HG03520 (cell line): ENCODE results near the gene IL25.
"Not testable (repeated sequence)": the region's sequence is repeated elsewhere in the genome, so short reads cannot be mapped to it uniquely, and the experiment has no call there.

ENCODE experiments used
- ATAC-seq: cut with Tn5 transposase; IDR thresholded peaks from one replicate; pipeline ENCODE4 v1.9.1; 2021; ENCODE audit warnings: mild to moderate bottlenecking, moderate library complexity; ENCODE audit not compliant: unreplicated experiment

IL25 gene

DNA sequence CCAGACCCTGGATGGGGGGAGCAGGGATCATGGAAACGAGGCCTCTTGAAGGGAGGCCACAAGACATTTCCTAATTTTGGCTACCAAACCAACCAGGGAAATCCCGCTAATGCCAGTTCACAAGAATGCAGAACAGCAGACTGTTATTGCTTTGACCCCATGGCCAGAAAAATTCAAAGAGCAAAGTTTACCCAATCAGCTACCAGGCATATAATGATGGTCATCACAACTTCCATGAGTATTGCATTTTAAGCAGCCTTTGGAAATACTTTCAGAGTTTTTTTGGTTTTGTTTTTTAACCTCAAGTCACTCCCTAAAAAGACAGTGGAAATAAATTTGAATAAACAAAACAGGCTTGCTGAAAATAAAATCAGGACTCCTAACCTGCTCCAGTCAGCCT is at the start of gene IL25:
Gene IL25 (plus strand): TSS at position 301 of the 400 bp plus-strand sequence.
- no peak for ATAC-seq

DNA sequence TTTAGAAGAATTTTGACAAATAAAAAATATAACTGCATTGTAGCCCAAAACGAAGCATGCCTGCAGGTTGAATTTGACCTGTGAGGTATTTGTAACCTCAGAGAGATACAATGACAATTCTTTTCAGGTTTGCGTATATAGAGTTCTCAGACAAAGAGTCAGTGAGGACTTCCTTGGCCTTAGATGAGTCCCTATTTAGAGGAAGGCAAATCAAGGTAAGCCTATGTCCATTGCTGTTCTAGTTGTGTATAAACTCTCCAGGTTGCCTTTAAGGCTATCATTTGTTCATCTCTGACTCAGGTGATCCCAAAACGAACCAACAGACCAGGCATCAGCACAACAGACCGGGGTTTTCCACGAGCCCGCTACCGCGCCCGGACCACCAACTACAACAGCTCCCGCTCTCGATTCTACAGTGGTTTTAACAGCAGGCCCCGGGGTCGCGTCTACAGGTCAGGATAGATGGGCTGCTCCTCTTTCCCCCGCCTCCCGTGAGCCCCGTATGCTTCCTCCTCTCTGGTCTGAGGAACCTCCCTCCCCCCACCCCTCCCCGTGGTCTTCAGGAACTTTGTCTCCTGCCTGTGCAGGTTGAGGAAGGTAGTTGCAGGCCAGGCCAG is 48.7 kb upstream of the IL25 start:
- no peak for ATAC-seq

DNA sequence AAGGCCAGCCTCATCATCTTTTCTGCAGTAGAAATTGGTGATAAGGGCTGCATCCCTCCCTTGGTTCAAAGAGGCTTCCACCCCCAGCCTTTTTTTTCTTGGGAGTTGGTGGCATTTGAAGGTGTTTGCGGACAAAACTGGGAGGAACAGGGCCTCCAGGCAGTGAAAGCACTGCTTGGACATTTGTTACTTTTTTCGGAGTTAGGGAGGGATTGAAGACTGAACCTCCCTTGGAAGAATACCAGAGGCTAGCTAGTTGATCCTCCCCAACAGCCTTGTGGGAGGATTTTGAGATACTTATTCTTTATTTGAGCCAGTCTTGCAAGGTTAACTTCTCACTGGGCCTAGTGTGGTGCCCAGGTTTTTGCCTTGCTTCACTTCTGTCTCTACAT is 48.2 kb upstream of the IL25 start:
- no peak for ATAC-seq

DNA sequence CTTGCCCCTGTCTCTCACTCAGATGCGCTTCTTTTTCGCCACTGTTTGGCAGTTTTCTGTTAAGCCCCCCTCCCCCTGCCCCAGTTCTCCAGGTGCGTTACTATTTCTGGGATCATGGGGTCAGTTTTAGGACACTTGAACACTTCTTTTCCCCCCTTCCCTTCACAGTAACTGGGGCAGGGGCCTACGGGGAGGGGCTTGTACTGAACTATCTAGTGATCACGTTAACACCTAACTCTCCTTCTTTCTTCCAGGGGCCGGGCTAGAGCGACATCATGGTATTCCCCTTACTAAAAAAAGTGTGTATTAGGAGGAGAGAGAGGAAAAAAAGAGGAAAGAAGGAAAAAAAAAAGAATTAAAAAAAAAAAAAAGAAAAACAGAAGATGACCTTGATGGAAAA is 47.6 kb upstream of the IL25 start:
- ATAC-seq = no peak

DNA sequence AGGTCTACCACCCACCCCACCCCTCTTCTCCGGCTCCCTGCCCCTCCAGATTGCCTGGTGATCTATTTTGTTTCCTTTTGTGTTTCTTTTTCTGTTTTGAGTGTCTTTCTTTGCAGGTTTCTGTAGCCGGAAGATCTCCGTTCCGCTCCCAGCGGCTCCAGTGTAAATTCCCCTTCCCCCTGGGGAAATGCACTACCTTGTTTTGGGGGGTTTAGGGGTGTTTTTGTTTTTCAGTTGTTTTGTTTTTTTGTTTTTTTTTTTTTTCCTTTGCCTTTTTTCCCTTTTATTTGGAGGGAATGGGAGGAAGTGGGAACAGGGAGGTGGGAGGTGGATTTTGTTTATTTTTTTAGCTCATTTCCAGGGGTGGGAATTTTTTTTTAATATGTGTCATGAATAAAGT is 46.9 kb upstream of the IL25 start:
- ATAC-seq = not testable (repeated sequence)

DNA sequence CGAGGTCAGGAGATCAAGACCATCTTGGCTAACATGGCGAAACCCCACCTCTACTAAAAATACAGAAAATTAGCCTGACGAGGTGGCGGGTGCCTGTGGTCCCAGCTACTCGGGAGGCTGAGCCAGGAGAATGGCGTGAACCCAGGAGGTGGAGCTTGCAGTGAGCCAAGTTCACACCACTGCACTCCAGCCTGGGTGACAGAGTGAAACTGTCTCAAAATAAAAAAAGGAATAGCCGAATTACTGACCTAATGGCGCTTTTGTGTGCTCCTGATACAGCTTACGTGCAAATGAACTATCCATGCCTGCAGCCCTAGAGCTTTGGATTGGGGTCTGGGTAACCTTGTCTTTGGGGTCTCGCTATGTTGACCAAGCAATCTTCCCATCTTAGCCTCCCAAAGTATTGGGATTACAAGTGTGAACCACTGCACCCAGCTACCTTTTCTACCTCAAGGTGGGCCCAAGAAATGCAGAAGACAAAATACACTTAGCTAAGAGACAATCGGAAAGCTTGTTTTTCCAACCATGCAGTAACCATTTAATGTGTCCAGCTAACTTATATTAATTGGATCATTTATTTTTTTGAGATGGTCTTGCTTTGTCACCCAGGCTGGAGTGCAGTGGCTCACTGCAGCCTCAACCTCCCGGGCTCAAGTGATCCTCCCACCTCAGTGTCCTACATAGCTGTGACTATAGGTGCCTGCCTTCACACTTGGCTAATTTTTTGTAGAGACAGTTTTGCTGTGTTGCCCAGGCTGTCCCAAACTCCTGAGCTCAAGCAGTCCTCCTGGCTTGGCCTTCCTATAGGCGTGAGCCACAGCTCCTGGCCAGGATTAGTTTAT is 45.9 kb upstream of the IL25 start:
- ATAC-seq = no peak

DNA sequence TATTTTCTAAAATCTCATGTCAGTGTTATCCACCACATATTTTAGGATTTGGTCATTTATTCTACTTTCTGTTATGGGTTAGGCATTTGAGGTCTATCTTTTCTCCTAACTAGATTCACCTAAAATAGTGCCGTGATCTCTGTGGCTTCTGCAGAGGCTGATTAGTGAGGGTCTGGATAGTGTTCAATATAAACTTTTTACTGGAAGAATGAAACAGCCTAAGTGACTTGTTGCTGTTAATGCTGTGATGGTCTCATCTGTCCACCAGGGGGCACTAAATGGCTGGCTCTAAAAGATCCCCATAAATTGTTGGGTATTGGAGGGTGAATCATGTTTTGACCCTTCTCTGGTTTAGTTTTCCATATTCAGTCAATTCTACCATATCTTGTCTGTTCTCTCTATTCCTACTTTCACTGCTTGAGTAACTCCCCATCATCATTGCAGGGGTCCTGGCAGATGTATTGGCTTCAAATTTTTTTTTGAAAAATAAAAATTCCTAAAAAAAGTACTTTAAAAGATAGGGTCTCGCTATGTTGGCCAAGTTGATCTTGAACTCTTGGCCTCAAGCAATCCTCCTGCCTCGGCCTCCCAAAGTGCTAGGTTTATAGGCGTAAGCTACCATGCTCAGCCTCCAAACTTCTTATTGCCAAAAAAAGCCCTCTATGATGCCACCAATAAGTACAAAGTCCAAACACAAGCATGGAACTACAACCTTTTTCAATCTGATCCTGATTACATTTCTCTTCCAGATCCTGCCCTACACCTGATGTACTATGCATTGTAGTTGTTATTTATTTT is 44.5 kb upstream of the IL25 start:
- no peak for ATAC-seq

DNA sequence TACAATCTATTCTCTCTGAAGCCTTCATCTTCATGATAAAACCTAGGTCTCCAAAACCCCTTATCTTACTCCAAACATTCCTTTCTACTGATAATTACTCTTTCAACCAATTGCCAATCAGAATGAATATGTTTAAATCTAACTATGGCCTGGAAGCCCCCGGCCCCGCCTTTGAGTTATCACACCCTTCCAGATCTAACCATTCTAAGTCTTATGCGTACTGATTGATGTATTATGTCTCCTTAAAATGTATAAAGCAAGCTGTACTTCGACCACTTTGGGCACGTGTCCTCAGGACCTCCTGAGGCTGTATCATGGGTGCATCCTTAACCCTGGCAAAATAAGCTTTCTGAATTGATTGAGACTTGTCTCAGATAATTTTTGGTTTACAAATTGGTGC is 37.0 kb upstream of the IL25 start:
- no peak for ATAC-seq

DNA sequence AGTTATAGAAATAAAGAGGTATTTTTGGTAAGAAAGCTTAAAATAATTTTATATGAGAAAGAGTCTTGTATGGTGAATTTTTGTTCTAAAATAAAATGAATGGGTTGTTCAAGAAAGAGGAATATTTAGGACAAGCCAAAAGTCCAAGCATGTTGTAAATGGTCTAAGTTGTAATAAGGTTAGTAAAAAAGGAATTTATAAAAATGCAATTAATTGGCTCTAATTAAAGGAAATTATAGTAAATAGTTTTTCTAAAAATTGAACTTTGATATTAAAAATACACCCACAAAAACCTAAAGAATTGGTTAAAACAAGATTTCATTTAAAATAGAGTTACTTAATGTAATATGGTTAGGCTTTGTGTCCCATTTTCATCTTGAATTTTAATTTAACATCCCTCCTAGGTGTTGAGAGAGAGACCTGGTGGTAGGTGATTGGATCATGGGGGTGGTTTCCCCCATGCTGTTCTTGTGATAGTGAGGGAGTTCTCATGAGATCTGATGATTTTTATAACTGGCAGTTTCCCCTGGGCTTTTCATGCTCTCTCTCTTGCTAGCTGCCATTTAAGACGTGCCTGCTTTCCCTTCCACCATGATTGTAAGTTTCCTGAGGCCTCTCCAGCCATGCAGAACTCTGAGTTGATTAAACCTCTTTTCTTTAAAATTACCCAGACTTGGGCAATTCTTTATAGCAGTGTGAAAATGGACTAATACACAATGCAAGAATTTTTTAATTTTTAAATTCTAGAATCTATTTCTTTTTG is 32.9 kb upstream of the IL25 start:
- no peak for ATAC-seq

DNA sequence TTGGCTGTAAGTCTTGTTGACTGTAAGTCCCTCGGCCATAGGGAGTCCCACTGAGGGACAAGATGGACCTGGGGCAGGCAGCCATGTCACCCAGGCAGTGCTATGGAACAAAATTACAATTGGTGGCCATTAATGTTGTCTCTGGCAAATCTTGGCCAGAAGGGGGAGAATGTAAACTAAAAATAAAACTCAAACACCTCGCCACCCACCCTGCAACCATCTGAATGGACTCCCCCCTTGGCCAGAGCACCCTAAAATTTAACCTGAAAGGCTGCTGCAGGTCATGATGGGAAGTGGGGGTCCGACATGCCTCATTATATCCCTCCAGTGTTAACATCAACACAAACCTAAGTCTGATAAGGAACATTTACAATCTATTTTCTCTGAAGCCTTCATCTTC is 28.1 kb upstream of the IL25 start:
- ATAC-seq = no peak

DNA sequence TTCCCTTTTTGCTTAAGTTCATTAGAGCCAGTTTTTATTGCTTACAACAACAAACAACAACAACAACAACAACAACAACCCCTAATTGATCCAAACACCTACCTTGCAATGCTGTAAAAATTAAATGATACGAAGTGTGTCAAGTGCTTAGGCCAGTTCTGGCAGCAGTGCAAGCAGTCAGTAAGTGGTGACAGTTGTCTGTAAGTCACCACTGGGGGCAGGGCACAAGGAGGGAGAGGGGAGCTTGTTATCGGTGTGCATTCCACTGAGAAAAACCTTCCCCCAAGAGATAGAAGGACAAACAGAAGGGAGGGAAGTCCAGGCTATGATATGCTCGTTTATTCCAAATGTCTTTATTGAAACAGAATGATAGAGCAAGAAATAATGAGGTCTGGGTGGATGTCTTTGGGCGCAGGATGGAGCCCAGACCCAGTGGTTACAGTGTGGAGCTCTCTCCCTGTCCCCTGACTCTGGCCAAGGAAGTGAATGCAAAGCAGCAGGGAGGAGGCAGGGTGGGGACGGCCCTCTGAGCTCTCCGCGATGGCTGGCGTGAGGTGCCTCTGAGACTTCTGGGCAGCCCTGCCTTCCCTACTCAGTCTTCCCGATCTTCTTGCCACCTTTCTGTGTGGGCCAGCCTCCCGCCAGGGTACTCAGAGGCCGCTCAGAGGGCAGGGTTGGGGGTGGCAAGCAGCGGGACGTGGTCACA is 26.5 kb upstream of the IL25 start:
- ATAC-seq = no peak

DNA sequence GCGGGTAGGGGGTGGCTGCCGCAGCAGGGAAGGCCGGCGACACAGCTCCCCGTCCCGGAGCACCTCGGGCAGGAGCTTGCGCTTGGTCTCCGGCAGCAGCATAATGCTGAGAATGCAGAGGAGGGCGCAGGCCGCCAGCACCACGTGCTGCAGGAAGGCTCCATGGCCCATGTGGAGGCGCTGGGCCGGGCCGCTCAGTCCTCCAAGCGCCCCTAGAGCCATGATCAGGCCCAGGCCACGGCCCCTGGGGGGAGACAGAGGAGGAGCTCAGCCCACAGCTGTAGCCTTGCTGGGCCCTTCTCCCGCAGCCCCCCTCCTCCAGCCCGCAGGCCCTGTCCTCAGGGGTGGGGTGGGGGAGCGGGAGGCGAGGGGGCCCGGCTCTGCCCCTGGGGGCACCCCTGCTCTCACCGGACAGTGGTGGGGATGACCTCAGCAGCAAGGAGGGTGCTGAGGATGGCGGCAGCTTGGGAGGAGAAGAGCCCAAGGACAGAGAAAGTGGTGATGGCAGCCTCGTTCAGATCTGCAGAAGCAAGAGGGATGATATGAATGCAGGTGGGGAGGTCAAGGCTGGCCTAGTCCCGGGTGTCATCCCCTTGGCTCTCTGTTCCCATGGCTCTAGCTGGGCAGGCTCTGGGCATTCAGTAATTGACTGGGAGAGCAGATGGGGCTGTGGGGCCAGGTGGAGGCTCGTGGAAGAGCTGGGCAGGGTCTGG is 25.8 kb upstream of the IL25 start:
- ATAC-seq = no peak

DNA sequence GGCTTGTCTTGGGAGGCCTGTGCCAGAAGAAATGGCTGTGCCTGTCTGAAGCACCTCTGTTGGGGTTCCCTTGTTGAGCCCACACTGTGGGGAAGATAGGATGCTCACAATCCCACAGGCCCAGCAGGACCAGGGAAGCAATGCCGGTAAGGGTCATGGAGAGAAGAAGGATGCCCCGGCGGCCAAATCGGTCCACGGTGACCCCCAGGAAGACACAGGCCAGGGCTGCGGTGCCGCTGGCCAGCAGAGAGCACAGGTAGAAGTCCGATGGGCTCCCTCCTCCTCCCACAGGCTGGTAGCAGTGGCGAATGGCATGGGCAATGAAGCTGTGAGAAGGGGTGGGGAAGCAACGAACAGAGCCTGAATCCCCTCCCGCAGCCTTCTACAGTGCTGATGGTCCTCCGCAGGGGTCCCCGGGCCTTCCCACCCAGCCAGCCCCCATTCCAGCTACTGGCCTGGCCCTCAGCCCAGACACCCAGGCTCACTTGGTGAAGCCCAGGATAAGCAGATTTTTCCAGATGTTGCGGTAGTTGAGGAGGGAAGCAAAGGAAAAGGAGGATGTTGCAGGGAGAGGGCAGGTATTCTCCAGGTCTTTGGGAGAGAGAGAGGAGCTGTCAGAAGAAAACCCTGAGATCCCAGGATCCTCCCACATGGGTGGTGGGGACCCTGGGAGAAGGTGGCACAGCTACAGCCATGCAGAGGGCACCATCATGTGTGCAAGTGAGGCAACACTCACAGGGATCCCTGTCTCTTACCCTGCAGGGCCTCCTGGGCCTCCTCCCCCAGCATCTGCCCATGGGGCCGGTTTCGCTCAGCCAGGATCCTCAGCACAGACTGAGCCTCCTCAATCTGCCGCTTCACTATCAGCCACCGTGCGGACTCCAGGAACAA is 25.0 kb upstream of the IL25 start:
- no peak for ATAC-seq

DNA sequence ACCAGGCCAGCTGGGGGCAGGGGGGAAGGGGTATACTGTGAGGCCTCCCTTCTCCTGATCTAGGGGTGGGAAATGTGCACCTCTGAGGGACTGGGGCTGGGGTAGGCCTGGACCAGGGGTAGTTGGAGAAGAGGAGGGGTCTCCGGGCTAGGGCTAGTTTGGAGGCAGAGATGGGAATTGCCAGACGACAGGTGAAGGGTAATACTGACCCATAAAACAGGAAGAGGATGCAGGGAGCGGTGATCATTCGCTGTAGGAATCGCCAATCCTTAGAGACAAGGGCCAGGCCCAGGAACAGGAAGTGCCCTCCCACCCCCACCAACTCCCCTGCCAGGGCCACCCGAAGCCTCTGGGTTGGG is 24.3 kb upstream of the IL25 start:
- no peak for ATAC-seq

DNA sequence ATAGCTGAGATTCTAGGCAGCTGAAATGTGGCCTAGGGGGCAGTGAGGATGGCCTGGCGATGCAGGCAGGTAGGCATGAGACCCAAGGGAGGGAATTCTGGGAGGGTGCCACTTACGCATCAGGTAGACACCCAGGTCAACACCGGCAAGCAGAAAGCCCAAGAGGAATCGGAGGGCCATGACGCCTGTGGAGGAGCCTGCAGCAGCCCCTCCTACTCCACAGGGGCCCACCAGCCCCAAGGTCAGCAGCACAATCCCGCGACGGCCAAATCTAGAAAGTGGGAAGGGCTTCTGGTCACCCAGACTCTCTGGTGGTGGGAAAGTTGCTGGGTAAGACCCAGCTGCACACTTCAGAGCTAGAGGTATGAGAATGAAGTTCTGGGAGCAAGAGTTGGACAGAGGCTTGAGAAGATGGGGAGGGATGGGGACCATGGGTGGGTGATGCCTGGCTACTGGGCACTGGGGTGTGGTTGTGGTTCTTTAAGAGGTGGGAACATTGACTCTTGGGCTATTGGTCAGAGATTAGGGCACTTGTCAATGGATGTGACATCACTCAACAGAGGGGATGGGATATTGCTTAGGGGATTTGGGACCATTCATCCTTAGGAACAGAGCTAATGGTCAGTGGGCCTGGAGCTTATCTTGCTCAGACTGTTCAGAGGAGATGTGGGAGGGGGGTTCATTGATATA is 23.3 kb upstream of the IL25 start:
- no peak for ATAC-seq

DNA sequence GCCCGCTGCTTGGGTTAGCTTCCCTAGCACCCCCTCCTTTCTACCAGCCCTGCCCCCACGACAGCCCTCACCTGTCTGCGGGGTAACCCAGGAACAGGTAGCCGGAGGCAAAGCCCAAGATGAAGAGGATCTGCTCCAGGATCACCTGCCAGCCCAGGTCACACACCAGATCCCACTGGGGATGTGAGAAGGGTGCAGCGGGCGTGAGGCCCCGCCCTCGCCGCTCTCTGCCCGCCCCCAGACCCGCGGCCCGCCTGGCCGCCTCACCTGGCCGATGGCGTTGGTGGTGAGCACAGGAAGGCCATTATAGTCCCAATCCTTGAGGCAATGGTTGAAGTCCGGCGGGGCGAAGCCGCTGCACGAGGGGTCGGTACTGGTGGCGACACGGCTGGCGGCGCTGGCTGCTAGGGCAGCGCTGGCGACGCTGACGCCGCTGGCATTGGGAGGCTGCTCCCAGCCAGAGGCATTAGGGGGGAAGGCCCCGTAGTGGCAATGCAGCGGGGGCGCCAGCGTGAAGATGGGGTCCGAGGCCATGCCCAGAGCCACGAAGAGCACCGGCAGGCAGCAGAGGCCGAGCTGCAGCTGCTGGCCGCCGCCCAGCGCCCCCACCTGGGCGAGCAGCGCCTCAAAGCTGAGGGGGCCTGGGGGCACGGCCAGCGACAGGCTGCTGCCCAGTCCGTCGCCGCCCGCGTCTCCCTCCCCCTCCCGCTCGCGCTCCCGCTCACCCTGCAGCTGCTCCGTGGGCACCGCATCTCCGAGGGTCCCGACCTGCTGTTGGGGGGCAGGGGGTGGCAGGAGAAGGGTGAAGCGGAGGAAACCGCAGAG is 20.7 kb upstream of the IL25 start:
- ATAC-seq = no peak
